ENCODE data around the gene SSTR4.

The SSTR4 gene

DNA sequence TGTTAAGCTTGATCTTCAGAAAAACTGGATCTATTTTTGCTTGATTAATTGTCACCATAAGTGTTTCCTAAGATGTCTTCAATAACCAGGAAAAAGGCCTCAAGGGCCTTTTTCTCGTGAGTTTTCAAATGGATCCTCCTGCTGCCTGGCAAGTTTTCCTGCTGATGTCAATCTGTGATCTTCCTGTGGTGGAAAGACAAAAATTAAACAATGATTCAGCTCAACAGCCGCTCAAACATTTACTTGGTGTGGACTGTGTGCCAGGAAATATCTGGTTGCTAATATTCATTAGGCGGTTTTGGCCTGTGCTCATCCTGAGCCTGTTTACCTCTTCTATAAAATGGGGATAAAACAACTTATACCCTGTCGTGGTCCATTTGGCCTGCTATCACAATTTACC is 35.4 kb upstream of the SSTR4 start:
- Histone ChIP-seq H3K27me3 (replicated peaks) (no peaks in the 10 kb centered on the region), H3K36me3 (replicated peaks) (no peaks in the 10 kb centered on the region), H3K27ac (no peak overlapping the region), H3K4me3 (ENCODE audit: low read depth, low read length) (no peak overlapping the region)
- TF ChIP-seq, protein P1, sequence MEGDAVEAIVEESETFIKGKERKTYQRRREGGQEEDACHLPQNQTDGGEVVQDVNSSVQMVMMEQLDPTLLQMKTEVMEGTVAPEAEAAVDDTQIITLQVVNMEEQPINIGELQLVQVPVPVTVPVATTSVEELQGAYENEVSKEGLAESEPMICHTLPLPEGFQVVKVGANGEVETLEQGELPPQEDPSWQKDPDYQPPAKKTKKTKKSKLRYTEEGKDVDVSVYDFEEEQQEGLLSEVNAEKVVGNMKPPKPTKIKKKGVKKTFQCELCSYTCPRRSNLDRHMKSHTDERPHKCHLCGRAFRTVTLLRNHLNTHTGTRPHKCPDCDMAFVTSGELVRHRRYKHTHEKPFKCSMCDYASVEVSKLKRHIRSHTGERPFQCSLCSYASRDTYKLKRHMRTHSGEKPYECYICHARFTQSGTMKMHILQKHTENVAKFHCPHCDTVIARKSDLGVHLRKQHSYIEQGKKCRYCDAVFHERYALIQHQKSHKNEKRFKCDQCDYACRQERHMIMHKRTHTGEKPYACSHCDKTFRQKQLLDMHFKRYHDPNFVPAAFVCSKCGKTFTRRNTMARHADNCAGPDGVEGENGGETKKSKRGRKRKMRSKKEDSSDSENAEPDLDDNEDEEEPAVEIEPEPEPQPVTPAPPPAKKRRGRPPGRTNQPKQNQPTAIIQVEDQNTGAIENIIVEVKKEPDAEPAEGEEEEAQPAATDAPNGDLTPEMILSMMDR (IDR thresholded peaks at IDR 0.05; ENCODE audit: low read depth, low read length, missing control alignments) = no peak
- peak; percentile 20 for DNase-seq
- in situ Hi-C loops (cut with HindIII; ENCODE audit: low pct_ligation_motif_present, low sequenced_read_pairs) = no loop called here

DNA sequence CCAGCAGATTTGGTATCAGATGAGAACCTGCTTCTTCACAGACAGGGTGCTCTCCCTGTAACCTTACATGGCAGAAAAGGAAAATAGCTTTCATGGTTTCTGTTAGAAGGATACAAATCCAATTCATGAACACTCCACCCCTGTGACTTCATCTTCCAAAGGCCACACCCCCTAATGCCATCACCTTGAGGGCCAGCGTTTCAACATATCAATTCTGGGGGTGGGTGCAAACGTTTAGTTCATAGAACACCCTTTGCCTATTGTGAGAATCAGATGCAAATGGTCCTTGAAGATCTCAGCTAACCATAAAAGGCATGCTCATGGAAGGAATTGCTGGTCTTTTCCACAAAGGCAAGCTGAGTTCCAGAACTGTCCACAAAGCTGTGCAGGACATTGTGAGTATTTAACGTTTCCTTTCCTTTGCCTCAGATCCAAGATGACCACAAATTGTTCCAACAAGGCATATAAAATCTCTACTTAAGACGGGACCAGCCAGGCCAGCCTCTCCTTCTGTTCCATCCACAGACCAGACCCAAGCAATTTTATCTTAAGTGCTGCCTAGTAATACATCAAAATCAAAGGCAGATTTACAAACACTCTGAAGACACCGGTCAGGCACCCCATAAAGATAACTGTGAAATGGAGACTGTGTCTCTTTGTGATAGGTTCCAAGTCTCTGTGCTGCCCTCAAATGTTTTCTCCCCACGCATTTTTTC is 34.7 kb upstream of the SSTR4 start:
- DNase-seq = no peak
- in situ Hi-C loops (cut with HindIII; ENCODE audit: low pct_ligation_motif_present, low sequenced_read_pairs) = no loop called here
- Histone ChIP-seq H3K4me3 (ENCODE audit: low read depth, low read length) (no peak overlapping the region), H3K27ac (no peak overlapping the region), H3K27me3 (replicated peaks) (no peaks in the 10 kb centered on the region), H3K36me3 (replicated peaks) (no peaks in the 10 kb centered on the region)
- TF ChIP-seq, protein P1 (IDR thresholded peaks at IDR 0.05; ENCODE audit: low read depth, low read length, missing control alignments) = no peak

DNA sequence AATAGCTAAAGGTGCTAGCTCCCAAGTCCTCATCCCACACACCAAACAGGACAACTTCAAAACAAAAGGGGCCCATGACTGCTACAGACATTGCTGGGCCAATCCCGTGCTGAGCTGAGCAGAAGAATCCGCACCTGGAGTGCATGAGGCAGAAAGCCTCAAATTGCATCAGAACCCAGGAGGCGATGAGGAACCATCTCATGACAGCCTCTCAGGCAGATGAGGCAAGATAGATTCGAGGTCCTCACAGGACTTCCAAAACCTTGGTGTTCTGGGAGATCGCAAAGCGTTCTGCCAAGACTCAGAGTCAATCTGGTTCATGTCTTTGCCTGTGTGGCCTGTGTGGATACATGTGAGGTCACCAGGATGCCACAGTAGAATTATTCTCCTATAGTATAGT is 32.8 kb upstream of the SSTR4 start:
- Histone ChIP-seq H3K36me3 (replicated peaks) (no peaks in the 10 kb centered on the region), H3K4me3 (ENCODE audit: low read depth, low read length) (no peak overlapping the region), H3K27ac (no peak overlapping the region), H3K27me3 (replicated peaks) (no peaks in the 10 kb centered on the region)
- TF ChIP-seq, protein P1 (IDR thresholded peaks at IDR 0.05; ENCODE audit: low read depth, low read length, missing control alignments) = no peak
- no peak for DNase-seq
- in situ Hi-C loops (cut with HindIII; ENCODE audit: low pct_ligation_motif_present, low sequenced_read_pairs) = no loop called here

DNA sequence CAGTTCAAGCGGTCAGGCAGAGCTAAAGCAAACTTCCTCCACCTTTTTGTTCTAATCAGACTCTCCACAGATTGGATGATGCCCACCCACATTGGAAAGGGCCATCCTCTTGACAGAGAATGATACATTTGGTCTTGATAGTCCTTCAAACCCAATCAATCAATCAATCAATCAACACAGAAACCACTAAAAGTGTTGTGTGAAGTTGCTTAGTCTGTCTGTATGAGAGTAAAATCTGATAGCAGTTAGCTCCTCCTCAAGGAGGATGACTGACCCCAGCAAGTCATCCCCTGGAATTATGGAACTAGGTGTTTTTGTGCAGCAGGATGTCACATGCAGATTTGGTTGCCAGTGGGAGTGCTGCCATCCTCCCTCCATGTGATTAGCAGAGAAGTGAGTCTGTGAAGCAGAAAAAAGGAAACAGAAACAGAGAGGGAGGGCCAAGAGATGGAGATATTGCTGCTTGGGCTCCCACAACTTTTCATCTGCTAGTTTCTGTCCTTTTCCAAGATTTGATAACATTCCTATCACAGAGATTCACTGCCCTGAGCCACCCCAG is 32.0 kb upstream of the SSTR4 start:
- DNase-seq = no peak
- TF ChIP-seq, protein P1 (IDR thresholded peaks at IDR 0.05; ENCODE audit: low read depth, low read length, missing control alignments) = no peak
- no peak overlapping the region for H3K27ac ChIP-seq
- H3K4me3 ChIP-seq (ENCODE audit: low read depth, low read length) = no peak overlapping the region
- no peaks in the 10 kb centered on the region for H3K36me3 ChIP-seq (replicated peaks)
- no peaks in the 10 kb centered on the region for H3K27me3 ChIP-seq (replicated peaks)
- in situ Hi-C loops (cut with HindIII; ENCODE audit: low pct_ligation_motif_present, low sequenced_read_pairs) = no loop called here

DNA sequence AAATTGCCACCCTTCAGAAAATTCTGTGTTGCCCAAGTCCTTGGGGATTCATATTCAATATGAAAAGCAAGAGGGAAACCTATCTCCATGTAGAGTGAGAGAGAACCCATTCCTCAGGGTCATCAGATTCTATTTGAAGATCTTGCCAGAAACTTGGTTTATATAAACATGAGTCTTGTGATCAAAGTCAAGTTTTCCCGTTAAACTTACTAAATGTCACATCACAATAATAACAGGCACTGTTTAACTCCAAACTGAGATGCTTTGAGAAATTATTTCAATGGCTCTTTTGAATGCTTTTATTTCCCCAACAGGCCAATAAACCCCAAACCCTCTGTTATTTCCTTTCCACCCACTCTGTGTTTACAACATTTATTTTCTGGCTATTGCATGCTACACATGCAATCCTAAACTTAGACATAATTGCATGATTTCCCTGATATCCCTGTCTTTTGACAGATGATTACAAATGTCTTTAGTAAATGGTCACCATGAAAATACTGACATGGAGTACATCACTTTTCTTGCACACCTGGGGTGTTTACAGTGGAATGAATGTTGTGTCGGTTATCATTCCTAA is 31.1 kb upstream of the SSTR4 start:
- Histone ChIP-seq H3K27me3 (replicated peaks) (no peaks in the 10 kb centered on the region), H3K27ac (no peak overlapping the region), H3K4me3 (ENCODE audit: low read depth, low read length) (no peak overlapping the region), H3K36me3 (replicated peaks) (no peaks in the 10 kb centered on the region)
- in situ Hi-C loops (cut with HindIII; ENCODE audit: low pct_ligation_motif_present, low sequenced_read_pairs) = no loop called here
- no peak for DNase-seq
- TF ChIP-seq, protein P1 (IDR thresholded peaks at IDR 0.05; ENCODE audit: low read depth, low read length, missing control alignments) = no peak

All from brain microvascular endothelial cell (primary cell).